ENCODE results near the gene PAM.

The PAM gene

GRCh38 chr5:102782217-102782872 is 27.2 kb downstream of the PAM start:
- DNase-seq = no peak

GRCh38 chr5:102787134-102787533 is 32.0 kb downstream of the PAM start:
- no peak for DNase-seq

GRCh38 chr5:102788788-102789187 is 33.7 kb downstream of the PAM start:
- DNase-seq = no peak

- no peak for DNase-seq
Measured at GRCh38 chr5:102789469-102789868, 34.4 kb downstream of the PAM start.

GRCh38 chr5:102790748-102791147 is 35.6 kb downstream of the PAM start:
- DNase-seq = no peak

GRCh38 chr5:102792705-102793104 is 37.6 kb downstream of the PAM start:
- no peak for DNase-seq

GRCh38 chr5:102794047-102794446 is 38.9 kb downstream of the PAM start:
- no peak for DNase-seq

GRCh38 chr5:102794677-102795331 is 39.7 kb downstream of the PAM start:
- no peak for DNase-seq

- DNase-seq = no peak
Measured at GRCh38 chr5:102795526-102795925, 40.4 kb downstream of the PAM start.

- no peak for DNase-seq
Measured at GRCh38 chr5:102796009-102796408, 40.9 kb downstream of the PAM start.

GRCh38 chr5:102796498-102796897 is 41.4 kb downstream of the PAM start:
- DNase-seq = no peak

- no peak for DNase-seq
Measured at GRCh38 chr5:102797322-102797884, 42.3 kb downstream of the PAM start.

GRCh38 chr5:102798104-102798785 is 43.1 kb downstream of the PAM start:
- DNase-seq = no peak

- no peak for DNase-seq
Measured at GRCh38 chr5:102799017-102799416, 43.9 kb downstream of the PAM start.

GRCh38 chr5:102800427-102800826 is 45.3 kb downstream of the PAM start:
- no peak for DNase-seq

GRCh38 chr5:102801371-102801770 is 46.3 kb downstream of the PAM start:
- DNase-seq = peak; percentile 3

- no peak for DNase-seq
Measured at GRCh38 chr5:102802708-102803458, 47.8 kb downstream of the PAM start.

- no peak for DNase-seq
Measured at GRCh38 chr5:102807878-102808502, 52.9 kb downstream of the PAM start.

- no peak for DNase-seq
Measured at GRCh38 chr5:102809033-102809432, 53.9 kb downstream of the PAM start.

- no peak for DNase-seq
Measured at GRCh38 chr5:102811972-102812371, 56.9 kb downstream of the PAM start.

- no peak for DNase-seq
Measured at GRCh38 chr5:102813740-102814139, 58.6 kb downstream of the PAM start.

- no peak for DNase-seq
Measured at GRCh38 chr5:102815084-102815483, 60.0 kb downstream of the PAM start.

Data from effector CD4-positive, alpha-beta T cell (primary cell).